ENCODE measurements around the gene L3MBTL2. TPM values are rescaled to one million over a fixed set of nuclear protein-coding genes. Genes with fewer than 3 reads are reported as not detected.
"Not testable (repeated sequence)": the region's sequence is repeated elsewhere in the genome, so short reads cannot be mapped to it uniquely, and the experiment has no call there.

L3MBTL2 gene
- total and polyA plus RNA-seq, 10 of the 15 experiments (the other 5 are each of a cell fraction or from before 2014, with no cell fraction given): 13.2 to 37.6 (median 28.2) TPM

- CTCF ChIA-PET: no interaction called here
- RAD21 ChIA-PET (ENCODE audit: unreplicated experiment): no interaction called here
- no peak for ATAC-seq
- Histone ChIP-seq H3K4me2 (ENCODE audit: control insufficient read depth, insufficient read depth) (no peak overlapping the region), H3K4me1 (ENCODE audit: control insufficient read depth, insufficient read depth, low read length) (no peaks in the 10 kb centered on the region), H3K79me2 (ENCODE audit: control insufficient read depth, insufficient read depth, low read length) (no peaks in the 10 kb centered on the region), H3K36me3 (ENCODE audit: control insufficient read depth in 2 of 2, insufficient read depth in 2 of 2, low read length in 1 of 2) (peaks cover 17 to 55% of the 10 kb centered on the region in 2 experiments; a peak in 3 of 4 replicates), H2AFZ (ENCODE audit: control insufficient read depth, low read depth, low read length) (no peak overlapping the region), H3K27ac (ENCODE audit: control insufficient read depth, insufficient read depth) (no peak overlapping the region), H3K9me3 (replicated peaks; ENCODE audit: control insufficient read depth, insufficient read depth, low read length) (no peaks in the 10 kb centered on the region), H4K20me1 (ENCODE audit: control insufficient read depth, insufficient read depth) (no peaks in the 10 kb centered on the region), H3K27me3 (replicated peaks in 1 of 2; ENCODE audit: control insufficient read depth in 2 of 2, insufficient read depth in 2 of 2, low read length in 1 of 2) (no peaks in the 10 kb centered on the region), H3K9ac (ENCODE audit: control insufficient read depth, insufficient read depth, low read length) (no peak overlapping the region), H3K4me3 (no peak overlapping the region)
- no peak for FAIRE-seq
- TF ChIP-seq BMI1 (IDR thresholded peaks at IDR 0.05; ENCODE audit: borderline replicate concordance): no peak
- no peak for TF ChIP-seq PAX8 (IDR thresholded peaks at IDR 0.05)
- no peak for TF ChIP-seq TARDBP (IDR thresholded peaks at IDR 0.05; ENCODE audit: borderline replicate concordance)
- no peak for TF ChIP-seq NR2C2 (IDR thresholded peaks at IDR 0.05; ENCODE audit: borderline replicate concordance, control insufficient read depth, insufficient read length, low read depth)
- no peak for TF ChIP-seq CREB1 (IDR thresholded peaks at IDR 0.05; ENCODE audit: low read depth)
- in situ Hi-C loops (cut with MboI) (no loop called here), intact Hi-C loops (cut with micrococcal nuclease; ENCODE audit: unreplicated experiment) (no loop called here)
- BruUV-seq (replicated peaks): no TSS peak
- SMC1A ChIA-PET (ENCODE audit: uncharacterized antibody, unreplicated experiment): no interaction called here
- DNase-seq (ENCODE audit: low read depth, low spot score): no peak
- POLR2A ChIA-PET: no interaction called here
- 99% methylated on average over 9 of the region's 11 CpGs for WGBS (ENCODE audit: insufficient coverage, insufficient replicate concordance, low lambda C conversion rate, missing lambda C conversion rate)
Observed at GRCh38 chr22:41257696-41258095, 52.6 kb downstream of the L3MBTL2 start.

DNA sequence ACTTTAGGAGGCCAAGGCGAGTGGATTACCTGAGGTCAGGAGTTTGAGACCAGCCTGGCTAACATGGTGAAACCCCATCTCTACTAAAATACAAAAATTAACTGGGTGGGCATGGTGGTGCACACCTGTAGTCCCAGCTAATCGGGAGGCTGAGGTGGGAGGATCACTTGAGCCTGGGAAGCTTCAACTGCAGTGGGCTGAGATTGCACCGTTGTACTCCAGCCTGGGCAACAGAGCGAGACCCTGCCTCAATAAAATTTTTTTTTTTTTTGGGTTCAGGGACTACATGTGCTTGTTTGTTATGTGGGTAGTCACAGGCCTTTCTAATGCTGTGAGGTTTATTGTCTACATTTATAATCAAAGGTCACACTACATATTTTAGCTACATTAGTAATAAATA is 54.6 kb downstream of the L3MBTL2 start:
- H3K79me2 ChIP-seq (ENCODE audit: control insufficient read depth, insufficient read depth, low read length); H2AFZ ChIP-seq (ENCODE audit: control insufficient read depth, low read depth, low read length); in situ Hi-C loops (cut with MboI); H3K4me1 ChIP-seq (ENCODE audit: control insufficient read depth, insufficient read depth, low read length); ATAC-seq; H4K20me1 ChIP-seq (ENCODE audit: control insufficient read depth, insufficient read depth); BruUV-seq (replicated peaks); H3K9me3 ChIP-seq (replicated peaks; ENCODE audit: control insufficient read depth, insufficient read depth, low read length); H3K27ac ChIP-seq (ENCODE audit: control insufficient read depth, insufficient read depth); H3K4me2 ChIP-seq (ENCODE audit: control insufficient read depth, insufficient read depth); intact Hi-C loops (cut with micrococcal nuclease; ENCODE audit: unreplicated experiment); H3K4me3 ChIP-seq; H3K27me3 ChIP-seq (replicated peaks in 1 of 2; ENCODE audit: control insufficient read depth in 2 of 2, insufficient read depth in 2 of 2, low read length in 1 of 2); H3K9ac ChIP-seq (ENCODE audit: control insufficient read depth, insufficient read depth, low read length); DNase-seq (ENCODE audit: low read depth, low spot score); FAIRE-seq; POLR2A ChIA-PET; RAD21 ChIA-PET (ENCODE audit: unreplicated experiment): not testable (repeated sequence)
- WGBS (ENCODE audit: insufficient coverage, insufficient replicate concordance, low lambda C conversion rate, missing lambda C conversion rate): 95% methylated on average over 4 of the region's 4 CpGs
- H3K36me3 ChIP-seq (ENCODE audit: control insufficient read depth in 2 of 2, insufficient read depth in 2 of 2, low read length in 1 of 2): peaks cover 22 to 60% of the 10 kb centered on the region in 2 experiments; a peak in 3 of 4 replicates
- ChIA-PET CTCF (interaction anchor here (0.7 to 0.8 kb wide), 2 partner anchors 23 to 458 kb away, joined by 3 to 5 read pairs; no protein-coding TSS in a partner anchor), SMC1A (ENCODE audit: uncharacterized antibody, unreplicated experiment) (interaction anchor here (0.5 to 0.6 kb wide), 2 partner anchors 10 to 488 kb away, joined by 3 to 4 read pairs; no protein-coding TSS in a partner anchor)

All from GM12878 (cell line).